Measurements from ENCODE around the gene MTX1.

DNA sequence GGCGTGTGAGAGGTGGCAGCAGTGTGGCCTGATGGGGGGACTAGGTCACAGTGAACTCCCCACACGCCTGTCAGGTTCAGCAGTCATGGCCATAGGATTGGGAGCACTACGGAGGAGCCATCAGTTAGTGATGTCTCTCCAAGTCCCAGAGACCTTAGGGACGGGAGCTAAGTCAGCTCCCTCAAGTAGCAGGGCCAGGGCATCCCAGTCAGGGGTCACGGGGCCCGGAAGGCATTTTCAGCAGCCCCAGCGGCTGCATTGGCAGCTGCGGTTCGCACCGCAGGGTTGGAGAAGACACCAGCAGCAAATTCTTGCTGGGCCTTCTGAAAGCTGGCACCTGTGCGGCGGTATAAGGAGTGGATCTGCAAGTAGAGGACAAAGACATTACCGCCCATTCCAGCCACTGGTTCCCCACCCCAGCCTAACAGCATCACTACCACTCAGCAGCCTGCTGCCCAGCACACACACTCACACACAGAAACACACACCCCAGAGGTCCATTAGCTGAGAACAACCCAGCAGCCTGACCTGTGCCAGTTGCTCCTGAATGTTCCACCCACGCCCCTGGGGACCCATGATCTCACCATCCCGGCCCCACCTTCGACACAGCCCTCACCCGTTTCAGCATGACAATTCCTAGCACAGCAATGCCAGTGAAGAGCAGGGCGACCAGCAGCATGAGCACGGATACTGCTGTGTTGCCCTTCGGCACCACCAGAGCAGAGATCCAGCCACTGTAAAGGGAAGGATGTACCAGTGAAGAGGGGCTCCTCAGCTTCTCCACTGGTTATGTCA, 47.8 kb downstream of the MTX1 start:
- TF ChIP-seq, protein P1, sequence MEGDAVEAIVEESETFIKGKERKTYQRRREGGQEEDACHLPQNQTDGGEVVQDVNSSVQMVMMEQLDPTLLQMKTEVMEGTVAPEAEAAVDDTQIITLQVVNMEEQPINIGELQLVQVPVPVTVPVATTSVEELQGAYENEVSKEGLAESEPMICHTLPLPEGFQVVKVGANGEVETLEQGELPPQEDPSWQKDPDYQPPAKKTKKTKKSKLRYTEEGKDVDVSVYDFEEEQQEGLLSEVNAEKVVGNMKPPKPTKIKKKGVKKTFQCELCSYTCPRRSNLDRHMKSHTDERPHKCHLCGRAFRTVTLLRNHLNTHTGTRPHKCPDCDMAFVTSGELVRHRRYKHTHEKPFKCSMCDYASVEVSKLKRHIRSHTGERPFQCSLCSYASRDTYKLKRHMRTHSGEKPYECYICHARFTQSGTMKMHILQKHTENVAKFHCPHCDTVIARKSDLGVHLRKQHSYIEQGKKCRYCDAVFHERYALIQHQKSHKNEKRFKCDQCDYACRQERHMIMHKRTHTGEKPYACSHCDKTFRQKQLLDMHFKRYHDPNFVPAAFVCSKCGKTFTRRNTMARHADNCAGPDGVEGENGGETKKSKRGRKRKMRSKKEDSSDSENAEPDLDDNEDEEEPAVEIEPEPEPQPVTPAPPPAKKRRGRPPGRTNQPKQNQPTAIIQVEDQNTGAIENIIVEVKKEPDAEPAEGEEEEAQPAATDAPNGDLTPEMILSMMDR (IDR thresholded peaks at IDR 0.05), result no peak
- no peak for TF ChIP-seq POLR2A (IDR thresholded peaks at IDR 0.05)

Measured in upper lobe of left lung (tissue), 4 donors.